Smooth muscle cell (in vitro differentiated cells): ENCODE data around the gene DNAJC13. TPM values are rescaled to one million over a fixed set of nuclear protein-coding genes. Genes with fewer than 3 reads are reported as not detected.

Experiments
- DNase-seq: peaks from one replicate; lab custom pipeline; 2025; ENCODE audit not compliant: unreplicated experiment; lab: John Stamatoyannopoulos, UW
- H2AFZ ChIP-seq: fragments of 200-600 bp; sonication (generic); 2 replicates; pipeline ENCODE4 v1.6.0; 2016; ENCODE audit warnings: antibody characterized with exemption, low read depth, mild to moderate bottlenecking
- H3F3A ChIP-seq: fragments of 200-600 bp; sonication (generic); 2 replicates; pipeline ENCODE4 v1.6.0; 2017; ENCODE audit warnings: antibody characterized with exemption, low read depth
- H3K27ac ChIP-seq: fragments of 200-600 bp; sonication (generic); 2 replicates; pipeline ENCODE4 v1.5.1; 2016; ENCODE audit warnings: low read depth, mild to moderate bottlenecking
- H3K27me3 ChIP-seq: fragments of 200-600 bp; sonication (generic); 2 replicates; pipeline ENCODE4 v1.6.1; 2016; ENCODE audit warnings: low read depth, mild to moderate bottlenecking
- H3K36me3 ChIP-seq: fragments of 200-600 bp; sonication (generic); 2 replicates; pipeline ENCODE4 v1.5.1; 2016; ENCODE audit warnings: low read depth
- H3K4me1 ChIP-seq: fragments of 200-600 bp; sonication (generic); 2 replicates; pipeline ENCODE4 v1.5.1; 2016; ENCODE audit warnings: low read depth
- H3K4me2 ChIP-seq: fragments of 200-600 bp; sonication (generic); 2 replicates; pipeline ENCODE4 v1.6.0; 2016; ENCODE audit warnings: mild to moderate bottlenecking
- H3K4me3 ChIP-seq: fragments of 200-600 bp; sonication (generic); 2 replicates; pipeline ENCODE4 v1.5.1; 2016; ENCODE audit warnings: mild to moderate bottlenecking
- H3K79me2 ChIP-seq: fragments of 200-600 bp; sonication (generic); 2 replicates; pipeline ENCODE4 v1.6.0; 2016; ENCODE audit warnings: low read depth, mild to moderate bottlenecking
- H3K9ac ChIP-seq: fragments of 200-600 bp; sonication (generic); 2 replicates; pipeline ENCODE4 v1.6.0; 2016; ENCODE audit warnings: low read depth
- H3K9me3 ChIP-seq: fragments of 200-600 bp; sonication (generic); replicated peaks from 2 replicates; pipeline ENCODE4 v1.5.1; 2016; ENCODE audit warnings: low read depth
- H4K20me1 ChIP-seq: fragments of 200-600 bp; sonication (generic); 2 replicates; pipeline ENCODE4 v1.6.0; 2016; ENCODE audit warnings: low read depth
- CTCF ChIP-seq: fragments of 200-600 bp; sonication (generic); IDR thresholded peaks from 2 replicates; pipeline ENCODE4 v1.5.1; 2017; ENCODE audit warnings: borderline replicate concordance, mild to moderate bottlenecking, antibody characterized with exemption; ENCODE audit not compliant: insufficient read depth, poor library complexity, severe bottlenecking
- WGBS: methylation state at CpG from one replicate; pipeline ENCODE4 v1.1.7; 2016; ENCODE audit warnings: low lambda C conversion rate; 5-methylcytosine and 5-hydroxymethylcytosine counted together
- polyA plus RNA-seq: library from polyadenylated mRNA; unstranded; fragments of >200 nt; fragmentation: Nextera tagmentation; extraction: Ambion mirVana; gene quantifications from 2 replicates; pipeline ENCODE4 v1.2.1, GENCODE V29; 2016
- total RNA-seq: library from RNA; depleted of rRNA; stranded (reverse); fragments of >200 nt; gene quantifications from 2 replicates; pipeline ENCODE4 v1.2.3, GENCODE V29; 2014

Gene DNAJC13
- total and polyA plus RNA-seq, 2 experiments from 2014 or later, result 11.1 to 47.9 TPM

GRCh38 chr3:132445817-132446216, 28.5 kb downstream of the DNAJC13 start:
- no peak overlapping the region for H3K9ac ChIP-seq
- DNase-seq, result no peak
- peaks cover 63% of the 10 kb centered on the region for H4K20me1 ChIP-seq
- no peak overlapping the region for H2AFZ ChIP-seq
- H3K4me2 ChIP-seq, result peak overlapping the region; percentile 4
- peaks cover 10% of the 10 kb centered on the region for H3F3A ChIP-seq
- H3K79me2 ChIP-seq, result peaks cover 41% of the 10 kb centered on the region
- H3K36me3 ChIP-seq, result no peaks in the 10 kb centered on the region
- H3K9me3 ChIP-seq, result no peaks in the 10 kb centered on the region
- peaks cover 20% of the 10 kb centered on the region for H3K4me1 ChIP-seq
- no peak overlapping the region for H3K27ac ChIP-seq
- TF ChIP-seq CTCF, result no peak
- H3K27me3 ChIP-seq, result no peaks in the 10 kb centered on the region
- H3K4me3 ChIP-seq, result no peak overlapping the region

- peak; percentile 1 for DNase-seq
- H3K27ac ChIP-seq, result peak overlapping the region; percentile 21
- H3K27me3 ChIP-seq, result no peaks in the 10 kb centered on the region
- peaks cover 52% of the 10 kb centered on the region for H4K20me1 ChIP-seq
- no peak overlapping the region for H3K9ac ChIP-seq
- peaks cover 29% of the 10 kb centered on the region for H3K79me2 ChIP-seq
- peaks cover 20% of the 10 kb centered on the region for H3K4me1 ChIP-seq
- no peak overlapping the region for H2AFZ ChIP-seq
- WGBS, result 74% methylated on average over 6 of the region's 6 CpGs
- H3F3A ChIP-seq, result no peaks in the 10 kb centered on the region
- no peak for TF ChIP-seq CTCF
- H3K4me2 ChIP-seq, result peak overlapping the region; percentile 19
- no peaks in the 10 kb centered on the region for H3K9me3 ChIP-seq
- H3K4me3 ChIP-seq, result no peak overlapping the region
- H3K36me3 ChIP-seq, result peaks cover 11% of the 10 kb centered on the region
Observed at GRCh38 chr3:132448216-132448961, 31.1 kb downstream of the DNAJC13 start.

- no peak overlapping the region for H3K9ac ChIP-seq
- 99% methylated on average over 3 of the region's 3 CpGs for WGBS
- no peak overlapping the region for H3K4me2 ChIP-seq
- no peaks in the 10 kb centered on the region for H3K79me2 ChIP-seq
- H3K36me3 ChIP-seq, result peaks cover 77% of the 10 kb centered on the region
- H2AFZ ChIP-seq, result no peak overlapping the region
- H3K27me3 ChIP-seq, result no peaks in the 10 kb centered on the region
- TF ChIP-seq CTCF, result no peak
- DNase-seq, result no peak
- H4K20me1 ChIP-seq, result no peaks in the 10 kb centered on the region
- no peak overlapping the region for H3K4me3 ChIP-seq
- H3K9me3 ChIP-seq, result no peaks in the 10 kb centered on the region
- H3K27ac ChIP-seq, result no peak overlapping the region
- H3K4me1 ChIP-seq, result no peaks in the 10 kb centered on the region
- H3F3A ChIP-seq, result no peaks in the 10 kb centered on the region
Observed at GRCh38 chr3:132456136-132456535, 38.8 kb downstream of the DNAJC13 start.

GRCh38 chr3:132456571-132456970, 39.3 kb downstream of the DNAJC13 start:
- no peaks in the 10 kb centered on the region for H3F3A ChIP-seq
- no peak overlapping the region for H3K4me3 ChIP-seq
- no peaks in the 10 kb centered on the region for H4K20me1 ChIP-seq
- no peaks in the 10 kb centered on the region for H3K79me2 ChIP-seq
- H2AFZ ChIP-seq, result no peak overlapping the region
- no peak for TF ChIP-seq CTCF
- no peaks in the 10 kb centered on the region for H3K9me3 ChIP-seq
- H3K27me3 ChIP-seq, result no peaks in the 10 kb centered on the region
- no peak overlapping the region for H3K27ac ChIP-seq
- H3K9ac ChIP-seq, result no peak overlapping the region
- no peak for DNase-seq
- H3K36me3 ChIP-seq, result peaks cover 79% of the 10 kb centered on the region
- H3K4me2 ChIP-seq, result no peak overlapping the region
- no peaks in the 10 kb centered on the region for H3K4me1 ChIP-seq
- 96% methylated on average over 3 of the region's 3 CpGs for WGBS
